Adipocyte (in vitro differentiated cells): Measurements from ENCODE around the gene ZC3H11A.

Experiments
- DNase-seq: peaks from one replicate; pipeline ENCODE4 v3.0.0-alpha.2; 2015; ENCODE audit warnings: low read depth
- H3K27me3 ChIP-seq: replicated peaks from 2 replicates; pipeline ENCODE4 v1.7.0; 2013; ENCODE audit warnings: mild to moderate bottlenecking, low read length, moderate library complexity; ENCODE audit not compliant: control insufficient read depth, insufficient read depth
- H3K36me3 ChIP-seq: 2 replicates; pipeline ENCODE4 v1.7.0; 2013; ENCODE audit warnings: low read length, mild to moderate bottlenecking, moderate library complexity; ENCODE audit not compliant: control insufficient read depth, insufficient read depth, severe bottlenecking
- H3K4me1 ChIP-seq: 2 replicates; pipeline ENCODE4 v1.7.0; 2013; ENCODE audit warnings: mild to moderate bottlenecking, low read length, moderate library complexity; ENCODE audit not compliant: control insufficient read depth, insufficient read depth
- H3K4me3 ChIP-seq: 2 replicates; pipeline ENCODE4 v1.7.0; 2013; ENCODE audit warnings: mild to moderate bottlenecking, low read length, moderate library complexity
- H3K9ac ChIP-seq: 2 replicates; pipeline ENCODE4 v1.7.0; 2013; ENCODE audit warnings: mild to moderate bottlenecking, low read length, moderate library complexity
- H3K9me3 ChIP-seq: 2 replicates; pipeline ENCODE4 v1.7.0; 2013; ENCODE audit warnings: mild to moderate bottlenecking, low read length, moderate library complexity; ENCODE audit not compliant: control insufficient read depth

Gene ZC3H11A

DNA sequence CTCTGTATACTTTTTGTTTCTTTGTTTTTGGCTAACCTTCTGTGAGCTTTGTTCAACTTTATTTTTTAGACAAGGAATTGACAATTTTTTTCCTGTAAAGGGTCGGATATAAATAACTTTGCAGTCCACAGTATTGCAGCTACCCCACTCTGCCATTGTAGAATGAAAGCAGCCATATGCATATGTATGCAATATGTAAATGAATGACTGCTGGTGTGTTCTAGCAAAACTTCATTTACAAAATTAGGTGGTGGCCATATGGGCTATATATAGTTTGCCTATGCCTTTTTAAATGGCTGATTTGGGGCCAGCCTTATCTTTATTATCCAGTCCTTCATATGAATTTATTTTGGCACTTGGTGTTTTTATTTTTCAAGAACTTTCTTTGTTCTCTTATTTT, 48.0 kb downstream of the ZC3H11A start:
- H3K36me3 ChIP-seq: peaks cover 77% of the 10 kb centered on the region
- H3K4me3 ChIP-seq: no peak overlapping the region
- no peak overlapping the region for H3K9ac ChIP-seq
- no peaks in the 10 kb centered on the region for H3K9me3 ChIP-seq
- DNase-seq: no peak
- H3K27me3 ChIP-seq: no peaks in the 10 kb centered on the region
- peaks cover 13% of the 10 kb centered on the region for H3K4me1 ChIP-seq
